K562 (cell line): ENCODE measurements around the gene PPP2R3C. TPM values are rescaled to one million over a fixed set of nuclear protein-coding genes. Genes with fewer than 3 reads are reported as not detected.

Experiments used
- ATAC-seq: fragments of 200-7000 bp; cut with Tn5 transposase; 3 replicates; pipeline ENCODE4 v1.9.1; 2020; ENCODE audit warnings: moderate library complexity
- BruUV-seq: library from RNA; stranded (reverse); fragments of 400-500 nt; replicated peaks from 2 replicates; lab custom pipeline; 2021; lab: Mats Ljungman, UMichigan
- CTCF ChIA-PET: fragments of 300-600 bp; formaldehyde crosslinking; extraction: SDS; loops from one replicate; lab custom pipeline; 2021; ENCODE audit warnings: low intra/inter-chr PET ratio; lab: Yijun Ruan, JAX
- POLR2A ChIA-PET: fragments of 300-600, 350-650 bp; sonication (Branson Sonifier 250); formaldehyde crosslinking; extraction: SDS; loops from one replicate; lab custom pipeline; 2021; ENCODE audit warnings: antibody characterized with exemption, inconsistent platforms; lab: Yijun Ruan, JAX
- DNase-seq, 4 experiments: peaks; one replicate each; pipeline versions ENCODE4 v3.0.0 to v3.0.0-alpha.2; 2011 to 2018; ENCODE audit warnings: low spot score in 3 of 4, mixed read lengths in 3 of 4; ENCODE audit errors: extremely low read depth in 1 of 4
- FAIRE-seq: peaks from 2 replicates; lab custom pipeline; 2011; peaks lifted over from hg19 to GRCh38; lab: Jason Lieb, UNC
- H2AFZ ChIP-seq: 2 replicates; pipeline ENCODE4 v1.6.0; 2011; ENCODE audit warnings: low read depth, low read length, control low read depth, inconsistent platforms
- H3K27ac ChIP-seq: fragments of 200-600 bp; 3 replicates; pipeline ENCODE4 v1.8.0; 2011; ENCODE audit warnings: low read depth, mild to moderate bottlenecking, control low read depth, inconsistent platforms, low read length, moderate library complexity, mixed read lengths; ENCODE audit errors: extremely low read depth
- H3K27me3 ChIP-seq, 2 experiments: fragments of 300-600 bp in 1 of 2; 2 replicates in 1 of 2; 3 replicates in 1 of 2; pipeline versions ENCODE4 v1.6.0 to v1.8.0; 2011; ENCODE audit warnings: inconsistent platforms in 2 of 2, low read length in 2 of 2, mild to moderate bottlenecking in 1 of 2, mixed read lengths in 1 of 2, moderate library complexity in 1 of 2; ENCODE audit not compliant: control insufficient read depth in 2 of 2, insufficient read depth in 2 of 2
- H3K36me3 ChIP-seq: fragments of 300-600 bp; 3 replicates; pipeline ENCODE4 v1.8.0; 2011; ENCODE audit warnings: mild to moderate bottlenecking, low read length, inconsistent platforms; ENCODE audit not compliant: control insufficient read depth, insufficient read depth
- H3K4me1 ChIP-seq, 2 experiments: fragments of 200-600 bp in 1 of 2; replicated peaks in 1 of 2; 2 replicates in 1 of 2; 3 replicates in 1 of 2; pipeline versions ENCODE4 v1.5.1 to v1.8.0; 2011; ENCODE audit warnings: inconsistent platforms in 2 of 2, low read length in 2 of 2, mild to moderate bottlenecking in 1 of 2, mixed read lengths in 1 of 2, moderate library complexity in 1 of 2; ENCODE audit not compliant: control insufficient read depth in 2 of 2, insufficient read depth in 2 of 2
- H3K4me2 ChIP-seq: 2 replicates; pipeline ENCODE4 v1.6.1; 2011; ENCODE audit warnings: low read length, control low read depth, inconsistent platforms, mixed read lengths; ENCODE audit not compliant: insufficient read depth
- H3K4me3 ChIP-seq: fragments of 200-600 bp; sonication (generic), shearing (Covaris generic); 2 replicates; pipeline ENCODE4 v1.5.1; 2016; ENCODE audit warnings: control low read depth, inconsistent platforms
- H3K79me2 ChIP-seq: fragments of 200-600 bp; 3 replicates; pipeline ENCODE4 v1.8.0; 2011; ENCODE audit warnings: low read length, inconsistent platforms; ENCODE audit not compliant: control insufficient read depth, insufficient read depth
- H3K9ac ChIP-seq, 2 experiments: 2 replicates each; pipeline versions ENCODE4 v1.6.0 to v1.6.1; 2011; ENCODE audit warnings: low read depth in 2 of 2, low read length in 2 of 2, control low read depth in 1 of 2, inconsistent platforms in 1 of 2, mild to moderate bottlenecking in 1 of 2, mixed read lengths in 1 of 2; ENCODE audit not compliant: insufficient read depth in 1 of 2
- H3K9me1 ChIP-seq: one replicate; pipeline ENCODE4 v1.6.0; 2011; ENCODE audit warnings: inconsistent platforms, mild to moderate bottlenecking, low read length, moderate library complexity; ENCODE audit not compliant: control insufficient read depth, insufficient read depth
- H3K9me3 ChIP-seq: replicated peaks from 2 replicates; pipeline ENCODE4 v1.5.1; 2011; ENCODE audit warnings: low read depth, low read length, inconsistent platforms; ENCODE audit not compliant: control insufficient read depth, insufficient read depth
- H4K20me1 ChIP-seq: replicated peaks from 2 replicates; pipeline ENCODE4 v1.6.1; 2011; ENCODE audit warnings: low read length, inconsistent platforms, mixed read lengths; ENCODE audit not compliant: control insufficient read depth, insufficient read depth
- ATF1 ChIP-seq, 2 experiments: fragments of 450-650 bp in 1 of 2; IDR thresholded peaks; 2 replicates each; pipeline ENCODE4 v1.6.1; 2016; ENCODE audit warnings: missing compliant biosample characterization in 1 of 2, missing genetic modification characterization in 1 of 2
- CBFA2T3 ChIP-seq: fragments of 450-650 bp; IDR thresholded peaks from 2 replicates; pipeline ENCODE4 v1.6.1; 2017
- DDX20 ChIP-seq: fragments of 450-650 bp; IDR thresholded peaks from 2 replicates; pipeline ENCODE4 v1.6.1; 2016; ENCODE audit warnings: missing genetic modification characterization, low read depth, mild to moderate bottlenecking, missing compliant biosample characterization, moderate library complexity
- DIDO1 ChIP-seq: fragments of 450-650 bp; IDR thresholded peaks from 2 replicates; pipeline ENCODE4 v1.6.1; 2016; ENCODE audit warnings: low read depth, missing biosample characterization, missing genetic modification characterization
- DMBX1 ChIP-seq: fragments of 250-450 bp; sonication (Bioruptor Pico); IDR thresholded peaks from 2 replicates; pipeline ENCODE4 v1.8.0; 2022; ENCODE audit warnings: inconsistent platforms, mild to moderate bottlenecking, moderate library complexity, borderline replicate concordance
- EP300 ChIP-seq: IDR thresholded peaks from 2 replicates; pipeline ENCODE4 v1.6.1; 2012; ENCODE audit warnings: low read length, improper control_type of control experiment
- EWSR1 ChIP-seq: fragments of 450-650 bp; IDR thresholded peaks from 2 replicates; pipeline ENCODE4 v1.6.1; 2018; ENCODE audit warnings: borderline replicate concordance, mild to moderate bottlenecking, low read depth, moderate library complexity; ENCODE audit not compliant: partially characterized antibody
- KDM1A ChIP-seq, 2 experiments: fragments of 450-650 bp; IDR thresholded peaks; 2 replicates each; pipeline ENCODE4 v1.6.1; 2016; ENCODE audit warnings: mild to moderate bottlenecking in 2 of 2
- LARP7 ChIP-seq: fragments of 450-650 bp; IDR thresholded peaks from 2 replicates; pipeline ENCODE4 v1.6.1; 2016
- MAZ ChIP-seq, 2 experiments: fragments of 450-650 bp in 1 of 2; sonication (generic) in 1 of 2; formaldehyde crosslinking; IDR thresholded peaks in 1 of 2; conservative IDR thresholded peaks in 1 of 2; 2 replicates each; pipeline versions ENCODE4 v1.4.0 to v1.5.0; 2020; ENCODE audit warnings: mild to moderate bottlenecking in 1 of 2, missing genetic modification reagents in 1 of 2
- PHF21A ChIP-seq: fragments of 450-650 bp; IDR thresholded peaks from 2 replicates; pipeline ENCODE4 v1.6.1; 2017; ENCODE audit warnings: low read depth, borderline replicate concordance
- SAFB ChIP-seq: fragments of 200-400 bp; formaldehyde crosslinking; IDR thresholded peaks from 2 replicates; pipeline ENCODE4 v1.6.1; 2017; ENCODE audit warnings: low read depth, low read length, borderline replicate concordance
- SAFB2 ChIP-seq: fragments of 200-400 bp; formaldehyde crosslinking; IDR thresholded peaks from 2 replicates; pipeline ENCODE4 v1.6.1; 2018; ENCODE audit warnings: borderline replicate concordance, low read length, low read depth, moderate library complexity; ENCODE audit not compliant: severe bottlenecking
- SLC30A9 ChIP-seq: fragments of 250-450 bp; sonication (Bioruptor Pico); IDR thresholded peaks from 2 replicates; pipeline ENCODE4 v1.8.0; 2022; ENCODE audit warnings: mild to moderate bottlenecking, moderate library complexity
- SPI1 ChIP-seq: IDR thresholded peaks from 2 replicates; pipeline ENCODE4 v1.6.1; 2011; ENCODE audit warnings: low read depth, low read length, control low read depth, borderline replicate concordance
- ZBTB9 ChIP-seq: fragments of 450-650 bp; formaldehyde crosslinking; IDR thresholded peaks from 2 replicates; pipeline ENCODE4 v1.4.0; 2020; ENCODE audit warnings: mild to moderate bottlenecking, moderate library complexity
- ZNF696 ChIP-seq: fragments of 250-450 bp; sonication (Bioruptor Pico); conservative IDR thresholded peaks from 2 replicates; pipeline ENCODE4 v1.4.0; 2020; ENCODE audit warnings: mild to moderate bottlenecking, moderate library complexity
- ZNF830 ChIP-seq: fragments of 250-450 bp; sonication (Bioruptor Pico); IDR thresholded peaks from 2 replicates; pipeline ENCODE4 v1.5.0; 2021; ENCODE audit warnings: mild to moderate bottlenecking
- WGBS: fragments of 100-300 bp; shearing (Covaris generic); methylation state at CpG from one replicate; pipeline ENCODE4 v1.1.6; 2016; ENCODE audit warnings: low coverage, mixed read lengths; ENCODE audit not compliant: insufficient coverage; ENCODE audit errors: missing lambda C conversion rate; 5-methylcytosine and 5-hydroxymethylcytosine counted together
- in situ Hi-C: fragments of 300-500 bp; cut with MboI; formaldehyde crosslinking; loops from 4 replicates; pipeline ENCODE4 v1.15.0; 2018; ENCODE audit warnings: inconsistent platforms, mixed read lengths
- intact Hi-C: fragments of 100-400 bp; cut with micrococcal nuclease; formaldehyde crosslinking; loops from 2 replicates; pipeline ENCODE4 v1.14.2; 2022
- polyA plus RNA-seq, 8 experiments: library from polyadenylated mRNA; depleted of rRNA in 4 of 8; stranded (reverse) in 5 of 8; unstranded in 3 of 8; fragments of >200 nt; fragmentation: Nextera tagmentation in 2 of 8; fragmentation: Illumina TruSeq in 1 of 8; extraction: Ambion mirVana in 2 of 8; extraction: Trizol in 1 of 8; gene quantifications; 2 replicates each; pipeline versions ENCODE4 v1.2.1 to v1.2.3, GENCODE V29; 2011 to 2014; ENCODE audit warnings: inconsistent platforms in 1 of 8, missing spikeins in 1 of 8
- total RNA-seq, 7 experiments: library from RNA; depleted of rRNA in 6 of 7; stranded (reverse); fragments of >200 nt in 6 of 7; fragmentation: Illumina TruSeq in 2 of 7; extraction: Trizol in 2 of 7; gene quantifications; 2 replicates each; pipeline versions ENCODE4 v1.2.1 to v1.2.3, GENCODE V29; 2011 to 2021; ENCODE audit warnings: low replicate concordance in 1 of 7
- TF ChIP-seq, protein P1 (sequence below): fragments of 250-450 bp; sonication (Bioruptor Pico); IDR thresholded peaks from 2 replicates; pipeline ENCODE4 v1.4.0; 2020; ENCODE audit warnings: mild to moderate bottlenecking, moderate library complexity

PPP2R3C gene
- total and polyA plus RNA-seq, 9 of the 15 experiments (the other 6 are each of a cell fraction or from before 2014, with no cell fraction given): 14.7 to 43.3 (median 22.7) TPM

DNA sequence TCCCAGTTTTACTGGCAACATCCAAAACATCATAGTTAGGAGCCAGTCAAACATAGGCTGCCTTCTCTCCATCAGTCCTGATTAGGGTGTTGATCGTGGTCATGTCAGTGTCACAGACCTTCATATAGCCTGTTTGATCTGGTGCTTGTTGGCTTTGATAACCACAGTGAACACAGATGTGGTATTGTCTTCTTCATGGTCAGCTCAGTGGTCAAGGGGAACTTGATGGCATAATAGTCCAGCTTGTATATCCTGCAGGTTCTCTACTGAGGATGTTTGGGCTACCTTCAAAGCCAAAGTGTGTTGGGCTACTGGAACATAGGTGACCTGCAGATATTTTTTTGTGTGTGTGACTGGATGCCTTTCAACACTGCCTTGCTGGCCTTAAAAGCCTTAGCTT lies 22.2 kb upstream of the PPP2R3C start:
- peaks cover 2% of the 10 kb centered on the region; the same call in 2 of the 3 replicates for H3K79me2 ChIP-seq
- FAIRE-seq: no peak
- in situ Hi-C loops: loop anchor here (5.0 to 10.0 kb wide), 2 partner anchors 268 to 541 kb away; no protein-coding TSS in a partner anchor
- TF ChIP-seq MAZ (CRISPR knock-in tag; conservative IDR thresholded peaks at IDR 0.05 in 1 of 2, IDR thresholded peaks at IDR 0.05 in 1 of 2) (no peak), ZBTB9 (no peak), EWSR1 (no peak), DMBX1 (CRISPR knock-in tag) (no peak), LARP7 (no peak), ZNF830 (CRISPR knock-in tag) (no peak), DIDO1 (no peak), SAFB (no peak), KDM1A (IDR thresholded peaks at IDR 0.05) (no peak), SAFB2 (no peak), CBFA2T3 (no peak), ATF1 (CRISPR knock-in tag; IDR thresholded peaks at IDR 0.05) (no peak), ATF1 (tag; IDR thresholded peaks at IDR 0.05) (no peak), ZNF696 (no peak), SPI1 (no peak), EP300 (no peak), DDX20 (tag) (no peak), SLC30A9 (CRISPR knock-in tag) (no peak), PHF21A (no peak)
- TF ChIP-seq, protein P1, sequence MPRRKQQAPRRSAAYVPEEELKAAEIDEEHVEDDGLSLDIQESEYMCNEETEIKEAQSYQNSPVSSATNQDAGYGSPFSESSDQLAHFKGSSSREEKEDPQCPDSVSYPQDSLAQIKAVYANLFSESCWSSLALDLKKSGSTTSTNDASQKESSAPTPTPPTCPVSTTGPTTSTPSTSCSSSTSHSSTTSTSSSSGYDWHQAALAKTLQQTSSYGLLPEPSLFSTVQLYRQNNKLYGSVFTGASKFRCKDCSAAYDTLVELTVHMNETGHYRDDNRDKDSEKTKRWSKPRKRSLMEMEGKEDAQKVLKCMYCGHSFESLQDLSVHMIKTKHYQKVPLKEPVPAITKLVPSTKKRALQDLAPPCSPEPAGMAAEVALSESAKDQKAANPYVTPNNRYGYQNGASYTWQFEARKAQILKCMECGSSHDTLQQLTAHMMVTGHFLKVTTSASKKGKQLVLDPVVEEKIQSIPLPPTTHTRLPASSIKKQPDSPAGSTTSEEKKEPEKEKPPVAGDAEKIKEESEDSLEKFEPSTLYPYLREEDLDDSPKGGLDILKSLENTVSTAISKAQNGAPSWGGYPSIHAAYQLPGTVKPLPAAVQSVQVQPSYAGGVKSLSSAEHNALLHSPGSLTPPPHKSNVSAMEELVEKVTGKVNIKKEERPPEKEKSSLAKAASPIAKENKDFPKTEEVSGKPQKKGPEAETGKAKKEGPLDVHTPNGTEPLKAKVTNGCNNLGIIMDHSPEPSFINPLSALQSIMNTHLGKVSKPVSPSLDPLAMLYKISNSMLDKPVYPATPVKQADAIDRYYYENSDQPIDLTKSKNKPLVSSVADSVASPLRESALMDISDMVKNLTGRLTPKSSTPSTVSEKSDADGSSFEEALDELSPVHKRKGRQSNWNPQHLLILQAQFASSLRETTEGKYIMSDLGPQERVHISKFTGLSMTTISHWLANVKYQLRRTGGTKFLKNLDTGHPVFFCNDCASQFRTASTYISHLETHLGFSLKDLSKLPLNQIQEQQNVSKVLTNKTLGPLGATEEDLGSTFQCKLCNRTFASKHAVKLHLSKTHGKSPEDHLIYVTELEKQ (CRISPR knock-in tag): no peak

More for the DNA sequence above, 22.2 kb upstream of the PPP2R3C start:
- ChIA-PET POLR2A (interaction anchor here (0.6 kb wide), 1 partner anchor 260 kb away, joined by 3 read pairs; no protein-coding TSS in a partner anchor), CTCF (interaction anchor here (0.5 kb wide), 1 partner anchor 281 kb away, joined by 6 read pairs; no protein-coding TSS in a partner anchor)
- H4K20me1 ChIP-seq: no peaks in the 10 kb centered on the region
- no peak overlapping the region for H3K9ac ChIP-seq
- ATAC-seq: no peak
- H3K9me3 ChIP-seq: no peaks in the 10 kb centered on the region
- H2AFZ ChIP-seq: no peak overlapping the region
- no TSS peak for BruUV-seq
- no peaks in the 10 kb centered on the region for H3K27me3 ChIP-seq
- no peak overlapping the region for H3K4me2 ChIP-seq
- DNase-seq: no peak
- no peak overlapping the region for H3K27ac ChIP-seq
- H3K4me1 ChIP-seq: no peaks in the 10 kb centered on the region
- intact Hi-C loops: loop anchor here (5.0 kb wide), 2 partner anchors 83 to 543 kb away; no protein-coding TSS in a partner anchor
- H3K36me3 ChIP-seq: peaks cover 16% of the 10 kb centered on the region; the same call in 2 of the 3 replicates
- no peaks in the 10 kb centered on the region for H3K9me1 ChIP-seq
- no peak overlapping the region for H3K4me3 ChIP-seq
- WGBS: 89% methylated on average over 1 of the region's 1 CpG
